ENCODE data around the gene CEBPB. TPM values are rescaled to one million over a fixed set of nuclear protein-coding genes. Genes with fewer than 3 reads are reported as not detected.

CEBPB gene
- polyA plus RNA-seq, 1 donor (not counting 4 experiments of a cell fraction or from before 2014, with no cell fraction given), result 15.8 TPM

DNA sequence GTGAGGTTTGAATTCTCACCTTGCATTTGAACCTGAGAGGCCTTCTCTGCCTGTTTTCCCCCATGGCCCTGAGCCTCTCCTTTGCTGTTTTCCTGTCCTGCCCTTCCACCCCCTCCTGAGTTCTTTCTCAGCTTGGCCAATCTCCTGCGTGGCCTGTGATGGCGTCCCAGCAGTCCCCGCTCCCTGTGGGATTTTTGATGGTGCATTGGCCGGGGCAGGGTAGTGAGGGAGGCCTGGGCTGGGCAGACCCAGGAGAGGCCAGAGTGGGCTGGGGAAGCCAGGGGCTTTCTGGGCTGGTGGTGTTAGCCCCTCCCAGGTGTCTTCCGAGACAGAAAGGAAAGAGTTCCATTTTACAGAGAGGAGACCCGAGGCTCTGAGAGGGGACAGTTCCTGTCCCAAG lies 6.3 kb downstream of the CEBPB start:
- Histone ChIP-seq H3K9ac (ENCODE audit: control insufficient read depth, extremely low read depth, insufficient read depth, low read length) (no peak overlapping the region), H3K9me3 (ENCODE audit: control insufficient read depth, low read depth, low read length) (no peaks in the 10 kb centered on the region), H3K27ac (ENCODE audit: control insufficient read depth, insufficient read depth, low read length) (no peak overlapping the region), H3K4me3 (ENCODE audit: control insufficient read depth in 2 of 3, extremely low read depth in 1 of 3, insufficient read depth in 2 of 3, low read depth in 1 of 3, low read length in 3 of 3) (no peak overlapping the region), H3K27me3 (ENCODE audit: control insufficient read depth, extremely low read depth, insufficient read depth, low read length) (no peaks in the 10 kb centered on the region), H4K20me1 (ENCODE audit: control insufficient read depth, extremely low read depth, insufficient read depth, low read length) (peaks cover 26% of the 10 kb centered on the region), H3K4me1 (ENCODE audit: control insufficient read depth, extremely low read depth, insufficient read depth, low read length) (peaks cover 13% of the 10 kb centered on the region), H3K4me2 (ENCODE audit: control insufficient read depth, extremely low read depth, insufficient read depth, low read depth, low read length) (no peak overlapping the region), H2AFZ (ENCODE audit: control insufficient read depth, low read length) (no peak overlapping the region), H3K79me2 (ENCODE audit: control insufficient read depth, insufficient read depth, low read length) (peaks cover 22% of the 10 kb centered on the region), H3K9me1 (ENCODE audit: control insufficient read depth, extremely low read depth, insufficient read depth, low read length) (no peaks in the 10 kb centered on the region), H3K36me3 (ENCODE audit: control insufficient read depth in 2 of 2, extremely low read depth in 1 of 2, insufficient read depth in 2 of 2, low read length in 2 of 2) (peaks cover 2 to 18% of the 10 kb centered on the region in 2 experiments)
- FAIRE-seq, result no peak
- dilution Hi-C loops (cut with MboI; ENCODE audit: extremely low pct_ligation_motif_present, low sequenced_read_pairs), result no loop called here
- TF ChIP-seq EZH2 (IDR thresholded peaks at IDR 0.05; ENCODE audit: low read length), result no peak
- TF ChIP-seq, protein P1, sequence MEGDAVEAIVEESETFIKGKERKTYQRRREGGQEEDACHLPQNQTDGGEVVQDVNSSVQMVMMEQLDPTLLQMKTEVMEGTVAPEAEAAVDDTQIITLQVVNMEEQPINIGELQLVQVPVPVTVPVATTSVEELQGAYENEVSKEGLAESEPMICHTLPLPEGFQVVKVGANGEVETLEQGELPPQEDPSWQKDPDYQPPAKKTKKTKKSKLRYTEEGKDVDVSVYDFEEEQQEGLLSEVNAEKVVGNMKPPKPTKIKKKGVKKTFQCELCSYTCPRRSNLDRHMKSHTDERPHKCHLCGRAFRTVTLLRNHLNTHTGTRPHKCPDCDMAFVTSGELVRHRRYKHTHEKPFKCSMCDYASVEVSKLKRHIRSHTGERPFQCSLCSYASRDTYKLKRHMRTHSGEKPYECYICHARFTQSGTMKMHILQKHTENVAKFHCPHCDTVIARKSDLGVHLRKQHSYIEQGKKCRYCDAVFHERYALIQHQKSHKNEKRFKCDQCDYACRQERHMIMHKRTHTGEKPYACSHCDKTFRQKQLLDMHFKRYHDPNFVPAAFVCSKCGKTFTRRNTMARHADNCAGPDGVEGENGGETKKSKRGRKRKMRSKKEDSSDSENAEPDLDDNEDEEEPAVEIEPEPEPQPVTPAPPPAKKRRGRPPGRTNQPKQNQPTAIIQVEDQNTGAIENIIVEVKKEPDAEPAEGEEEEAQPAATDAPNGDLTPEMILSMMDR (optimal IDR thresholded peaks at IDR 0.05 in 1 of 3, IDR thresholded peaks at IDR 0.05 in 1 of 3, conservative IDR thresholded peaks at IDR 0.05 in 1 of 3; ENCODE audit: extremely low read depth in 1 of 3, insufficient read depth in 2 of 3, low read length in 3 of 3), result no peak
- no peak for DNase-seq (ENCODE audit: low read depth, low spot score)

GRCh38 chr20:50197463-50198179 lies 7.0 kb downstream of the CEBPB start:
- no peak for DNase-seq (ENCODE audit: low read depth, low spot score)

More at GRCh38 chr20:50197463-50198179, 7.0 kb downstream of the CEBPB start:
- Histone ChIP-seq H4K20me1 (ENCODE audit: control insufficient read depth, extremely low read depth, insufficient read depth, low read length) (peaks cover 24% of the 10 kb centered on the region), H2AFZ (ENCODE audit: control insufficient read depth, low read length) (no peak overlapping the region), H3K4me3 (ENCODE audit: control insufficient read depth in 2 of 3, extremely low read depth in 1 of 3, insufficient read depth in 2 of 3, low read depth in 1 of 3, low read length in 3 of 3) (no peak overlapping the region), H3K4me2 (ENCODE audit: control insufficient read depth, extremely low read depth, insufficient read depth, low read depth, low read length) (no peak overlapping the region), H3K27me3 (ENCODE audit: control insufficient read depth, extremely low read depth, insufficient read depth, low read length) (no peaks in the 10 kb centered on the region), H3K79me2 (ENCODE audit: control insufficient read depth, insufficient read depth, low read length) (peaks cover 17% of the 10 kb centered on the region), H3K4me1 (ENCODE audit: control insufficient read depth, extremely low read depth, insufficient read depth, low read length) (peaks cover 13% of the 10 kb centered on the region), H3K9ac (ENCODE audit: control insufficient read depth, extremely low read depth, insufficient read depth, low read length) (no peak overlapping the region), H3K36me3 (ENCODE audit: control insufficient read depth in 2 of 2, extremely low read depth in 1 of 2, insufficient read depth in 2 of 2, low read length in 2 of 2) (peaks cover 2 to 17% of the 10 kb centered on the region in 2 experiments), H3K9me3 (ENCODE audit: control insufficient read depth, low read depth, low read length) (no peaks in the 10 kb centered on the region), H3K9me1 (ENCODE audit: control insufficient read depth, extremely low read depth, insufficient read depth, low read length) (no peaks in the 10 kb centered on the region), H3K27ac (ENCODE audit: control insufficient read depth, insufficient read depth, low read length) (no peak overlapping the region)
- TF ChIP-seq EZH2 (IDR thresholded peaks at IDR 0.05; ENCODE audit: low read length), result no peak
- TF ChIP-seq, protein P1 (optimal IDR thresholded peaks at IDR 0.05 in 1 of 3, IDR thresholded peaks at IDR 0.05 in 1 of 3, conservative IDR thresholded peaks at IDR 0.05 in 1 of 3; ENCODE audit: extremely low read depth in 1 of 3, insufficient read depth in 2 of 3, low read length in 3 of 3), result no peak
- dilution Hi-C loops (cut with MboI; ENCODE audit: extremely low pct_ligation_motif_present, low sequenced_read_pairs), result no loop called here
- no peak for FAIRE-seq
